ENCODE measurements around the gene THSD4.

THSD4 gene

GRCh38 chr15:71807125-71807629 is 691.9 kb downstream of the THSD4 start:
- no peak for DNase-seq

- no peak for DNase-seq
These were observed 692.4 kb downstream of the THSD4 start for GRCh38 chr15:71807691-71808091.

GRCh38 chr15:71808311-71809020 is 693.2 kb downstream of the THSD4 start:
- DNase-seq: no peak

GRCh38 chr15:71809346-71809745 is 694.1 kb downstream of the THSD4 start:
- no peak for DNase-seq

- DNase-seq: no peak
These were observed 695.2 kb downstream of the THSD4 start, which contains the start of gene NR2E3 for GRCh38 chr15:71810256-71811035. NR2E3 (plus strand) TSS chr15:71810554; CDS start chr15:71810744, 190 bp downstream.

DNA sequence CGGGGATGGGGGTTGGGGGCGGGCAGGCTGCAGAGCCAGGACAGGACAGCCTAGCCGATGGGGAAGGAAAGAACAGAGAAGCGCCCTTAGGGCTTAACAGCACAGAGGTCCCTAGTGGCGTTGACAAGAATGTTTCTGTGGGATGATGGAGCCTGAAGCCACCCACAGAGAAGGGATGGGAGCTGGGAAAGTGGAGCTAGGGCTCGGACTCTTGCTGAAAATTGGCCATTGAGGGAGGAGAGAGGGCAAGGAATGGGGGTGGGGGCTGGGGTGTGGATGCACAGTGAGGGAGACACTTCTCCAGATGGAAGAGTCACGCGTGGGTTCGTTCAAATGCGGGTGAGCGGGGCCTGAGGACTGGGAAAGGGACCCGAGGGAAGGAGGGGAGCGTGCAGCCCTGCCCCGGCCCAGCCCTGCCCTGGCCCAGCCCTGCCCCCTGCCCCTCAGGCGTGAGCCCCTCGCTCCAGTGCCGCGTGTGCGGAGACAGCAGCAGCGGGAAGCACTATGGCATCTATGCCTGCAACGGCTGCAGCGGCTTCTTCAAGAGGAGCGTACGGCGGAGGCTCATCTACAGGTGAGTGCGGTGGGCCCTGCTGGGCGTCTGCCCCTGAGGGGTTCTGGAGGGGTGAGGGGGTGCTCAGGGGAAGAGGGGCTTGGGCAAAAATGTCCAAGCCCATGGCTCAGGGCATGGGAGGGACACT is 695.9 kb downstream of the THSD4 start:
- no peak for DNase-seq

DNA sequence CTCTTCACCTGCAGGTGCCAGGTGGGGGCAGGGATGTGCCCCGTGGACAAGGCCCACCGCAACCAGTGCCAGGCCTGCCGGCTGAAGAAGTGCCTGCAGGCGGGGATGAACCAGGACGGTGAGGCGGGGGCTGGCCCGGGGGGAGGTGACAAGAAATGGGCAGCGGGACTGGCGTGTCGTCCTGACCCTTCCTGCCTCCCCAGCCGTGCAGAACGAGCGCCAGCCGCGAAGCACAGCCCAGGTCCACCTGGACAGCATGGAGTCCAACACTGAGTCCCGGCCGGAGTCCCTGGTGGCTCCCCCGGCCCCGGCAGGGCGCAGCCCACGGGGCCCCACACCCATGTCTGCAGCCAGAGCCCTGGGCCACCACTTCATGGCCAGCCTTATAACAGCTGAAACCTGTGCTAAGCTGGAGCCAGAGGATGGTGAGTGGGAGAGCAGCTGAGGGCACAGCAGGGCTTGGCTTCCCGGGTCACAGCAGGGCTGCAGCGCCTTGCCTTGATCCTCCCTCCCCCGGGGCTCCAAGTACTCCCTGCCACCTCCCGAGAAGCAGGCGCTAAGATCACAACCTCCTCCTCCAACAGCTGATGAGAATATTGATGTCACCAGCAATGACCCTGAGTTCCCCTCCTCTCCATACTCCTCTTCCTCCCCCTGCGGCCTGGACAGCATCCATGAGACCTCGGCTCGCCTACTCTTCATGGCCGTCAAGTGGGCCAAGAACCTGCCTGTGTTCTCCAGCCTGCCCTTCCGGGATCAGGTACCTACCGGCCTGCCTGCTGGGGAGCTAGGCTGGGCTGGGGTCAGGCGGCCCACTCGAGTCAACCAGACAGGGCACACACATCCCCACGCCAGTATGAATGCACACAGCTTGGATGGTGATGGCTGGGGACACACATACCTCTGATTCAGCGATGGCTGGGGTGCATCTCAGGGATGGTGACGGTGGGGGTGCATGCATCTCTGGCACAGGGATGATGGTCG is 696.8 kb downstream of the THSD4 start:
- DNase-seq: no peak

DNA sequence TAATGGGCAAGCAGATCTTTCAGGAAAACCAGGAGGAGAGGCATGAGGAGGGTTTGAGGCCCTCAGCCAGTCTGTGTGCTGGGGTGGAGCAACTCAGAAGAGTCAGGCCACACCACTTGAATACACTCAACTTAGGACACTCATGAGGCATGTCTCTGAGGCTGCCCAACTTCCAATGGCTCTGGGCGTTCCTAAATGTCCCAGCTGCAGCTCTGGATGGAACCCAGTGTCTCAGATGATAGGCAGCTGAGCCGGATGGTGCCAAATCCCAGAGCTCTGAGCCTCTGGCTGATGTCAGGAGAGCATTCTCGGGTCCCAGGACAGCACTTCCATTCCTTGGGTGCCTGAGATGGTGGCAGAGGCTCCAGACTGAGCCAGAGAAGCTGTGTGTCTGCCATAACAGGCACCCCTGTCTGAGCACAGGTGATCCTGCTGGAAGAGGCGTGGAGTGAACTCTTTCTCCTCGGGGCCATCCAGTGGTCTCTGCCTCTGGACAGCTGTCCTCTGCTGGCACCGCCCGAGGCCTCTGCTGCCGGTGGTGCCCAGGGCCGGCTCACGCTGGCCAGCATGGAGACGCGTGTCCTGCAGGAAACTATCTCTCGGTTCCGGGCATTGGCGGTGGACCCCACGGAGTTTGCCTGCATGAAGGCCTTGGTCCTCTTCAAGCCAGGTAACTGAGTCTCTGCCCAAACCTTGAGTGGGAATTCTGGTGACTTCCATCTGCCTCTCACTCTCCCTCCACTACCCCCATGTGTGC is 697.9 kb downstream of the THSD4 start:
- DNase-seq: no peak

DNA sequence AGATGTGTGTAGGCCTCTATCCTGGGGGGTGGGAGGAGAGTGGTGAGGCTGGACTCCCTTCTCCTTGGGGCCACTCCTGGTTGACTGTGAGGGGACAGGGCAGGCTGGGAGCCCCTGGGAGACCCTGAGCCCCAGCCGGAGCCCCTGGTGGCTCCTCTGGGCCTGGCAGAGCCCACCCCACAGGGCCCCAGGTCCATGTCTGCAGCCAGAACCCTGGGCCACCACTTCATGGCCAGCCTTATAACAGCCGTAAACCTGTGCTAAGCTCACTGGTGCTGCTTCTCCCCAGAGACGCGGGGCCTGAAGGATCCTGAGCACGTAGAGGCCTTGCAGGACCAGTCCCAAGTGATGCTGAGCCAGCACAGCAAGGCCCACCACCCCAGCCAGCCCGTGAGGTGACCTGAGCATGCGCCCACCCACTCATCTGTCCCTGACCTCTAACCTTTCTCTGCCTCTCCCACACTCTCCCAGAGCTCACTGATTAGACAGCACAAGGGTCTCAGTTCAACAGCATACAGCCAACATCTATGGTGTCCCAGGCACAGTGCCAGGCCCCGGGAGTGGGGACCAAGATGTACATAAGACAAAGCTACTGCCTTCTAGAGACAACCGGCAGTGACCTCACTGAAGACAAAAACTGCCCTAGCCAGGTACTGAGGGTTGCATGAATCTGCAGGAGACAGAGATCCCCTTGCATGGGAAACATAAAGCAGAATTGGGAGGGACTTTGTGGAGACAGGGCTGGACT is 698.6 kb downstream of the THSD4 start:
- no peak for DNase-seq

- no peak for DNase-seq
These were observed 700.0 kb downstream of the THSD4 start for GRCh38 chr15:71815301-71815700.

- DNase-seq: no peak
These were observed 702.1 kb downstream of the THSD4 start for GRCh38 chr15:71817351-71817750.

- DNase-seq: no peak
These were observed 704.9 kb downstream of the THSD4 start for GRCh38 chr15:71820127-71820526.

DNA sequence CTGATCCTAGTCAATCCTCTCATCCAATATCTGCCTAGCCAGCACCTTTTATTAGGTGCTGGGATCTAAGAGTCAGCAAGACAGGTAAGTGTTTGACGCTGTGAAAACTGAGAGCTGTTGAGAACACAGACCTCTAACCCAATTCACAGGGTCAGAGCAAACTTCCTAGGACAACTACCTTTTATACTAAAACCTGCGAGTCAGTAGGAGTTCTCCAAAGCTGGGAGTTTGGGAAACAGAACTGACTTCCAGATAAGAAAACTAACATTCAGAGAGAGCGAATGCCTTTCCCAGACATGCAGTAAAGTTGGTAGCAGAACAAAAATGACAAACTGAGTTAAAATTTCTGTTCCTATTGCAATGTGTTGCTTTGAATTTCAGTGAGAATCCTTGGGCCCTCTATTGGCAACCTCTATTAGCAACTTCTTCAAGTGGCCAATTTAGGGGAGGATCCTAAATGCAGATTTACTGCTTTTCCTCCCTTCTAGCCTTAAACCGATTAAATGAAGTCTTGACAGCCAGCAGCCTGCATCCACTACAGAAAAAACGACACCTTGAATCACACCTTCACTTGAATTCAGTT is 706.4 kb downstream of the THSD4 start:
- no peak for DNase-seq

- DNase-seq: no peak
These were observed 707.8 kb downstream of the THSD4 start for GRCh38 chr15:71822890-71823630.

DNA sequence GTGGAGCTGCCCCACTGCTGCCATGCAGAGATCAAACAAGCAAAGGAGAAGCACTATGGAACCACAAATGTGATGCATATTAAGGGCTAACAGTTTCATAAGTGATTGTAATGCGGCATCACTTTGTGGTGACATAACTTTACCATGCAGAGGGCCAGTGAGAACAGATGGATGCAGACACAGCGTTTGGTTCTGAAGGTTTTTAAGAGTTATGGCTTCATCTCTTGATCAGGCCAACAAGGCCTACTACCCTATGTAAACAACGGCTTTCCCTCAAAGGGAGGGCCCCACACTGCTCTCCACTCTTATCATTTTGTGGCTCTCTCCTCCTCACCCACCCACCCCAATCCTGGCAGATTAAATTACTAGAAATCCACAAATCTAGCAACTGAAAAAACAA is 708.5 kb downstream of the THSD4 start:
- DNase-seq: no peak

GRCh38 chr15:71825021-71825730 is 709.9 kb downstream of the THSD4 start:
- DNase-seq: no peak

DNA sequence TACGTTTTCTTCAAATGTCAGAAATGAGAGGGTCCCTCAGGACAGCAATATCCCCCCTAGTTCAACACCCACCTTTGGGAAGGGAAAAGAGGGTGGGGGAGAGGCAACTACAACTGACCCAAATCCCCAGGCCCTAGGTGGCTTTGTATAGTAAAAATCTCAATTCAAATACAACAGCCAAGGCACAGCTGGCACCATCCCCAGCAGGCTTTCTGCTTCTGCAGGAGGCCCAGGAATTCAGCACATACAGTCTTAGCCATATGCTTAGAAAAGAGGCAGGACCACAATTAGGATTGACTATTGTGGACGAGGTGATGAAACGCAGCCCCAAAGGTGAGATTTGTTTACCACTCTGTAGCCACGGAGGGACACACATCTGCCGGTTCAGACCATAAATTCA is 710.9 kb downstream of the THSD4 start:
- DNase-seq: no peak

- DNase-seq: no peak
These were observed 715.7 kb downstream of the THSD4 start for GRCh38 chr15:71830981-71831380.

Measured in NCI-H446 treated with DMSO at 0.1 percent for 48 hours (cell line).